ENCODE measurements around the gene TIMM50. TPM values are rescaled to one million over a fixed set of nuclear protein-coding genes. Genes with fewer than 3 reads are reported as not detected.

TIMM50 gene
- polyA plus RNA-seq, 1 donor from 2014 or later: 66.2 TPM

- TF ChIP-seq SMC3 (conservative IDR thresholded peaks at IDR 0.05; ENCODE audit: poor library complexity): no peak
- no peak for TF ChIP-seq REST (IDR thresholded peaks at IDR 0.05; ENCODE audit: borderline replicate concordance)
- no peak for TF ChIP-seq TAF1 (IDR thresholded peaks at IDR 0.05; ENCODE audit: low read depth)
- no peak for TF ChIP-seq POLR2AphosphoS5 (IDR thresholded peaks at IDR 0.05)
- TF ChIP-seq CTCF (IDR thresholded peaks at IDR 0.05; ENCODE audit: poor library complexity, severe bottlenecking): no peak
- TF ChIP-seq MXI1 (conservative IDR thresholded peaks at IDR 0.05; ENCODE audit: poor library complexity, severe bottlenecking): no peak
- TF ChIP-seq RAD21 (conservative IDR thresholded peaks at IDR 0.05): no peak
- TF ChIP-seq EZH2 (IDR thresholded peaks at IDR 0.05; ENCODE audit: borderline replicate concordance, insufficient read depth, low read length, poor library complexity, severe bottlenecking): no peak
- TF ChIP-seq EP300 (conservative IDR thresholded peaks at IDR 0.05; ENCODE audit: poor library complexity, severe bottlenecking): no peak
These were observed 18.4 kb downstream of the TIMM50 start, which contains the start of gene DLL3 for GRCh38 chr19:39498798-39499642. Gene DLL3, plus strand, starts transcription at chr19:39498947. Its CDS starts 28 bp downstream, at chr19:39498975.

GRCh38 chr19:39499932-39500331, 19.3 kb downstream of the TIMM50 start:
- H3K27ac ChIP-seq (ENCODE audit: low read length): no peak overlapping the region
- no peaks in the 10 kb centered on the region for H4K20me1 ChIP-seq (ENCODE audit: insufficient read depth)
- H3K79me2 ChIP-seq (replicated peaks; ENCODE audit: insufficient read depth, low read length): peaks cover 5% of the 10 kb centered on the region
- H3K27me3 ChIP-seq (ENCODE audit: insufficient read depth, low read depth, low read length): peaks cover 10% of the 10 kb centered on the region
- no peak overlapping the region for H2AFZ ChIP-seq (ENCODE audit: low read depth, low read length)
- no peaks in the 10 kb centered on the region for H3K9me2 ChIP-seq (ENCODE audit: insufficient read depth, low read length)
- no peak overlapping the region for H3K9ac ChIP-seq (ENCODE audit: low read length)
- no peak overlapping the region for H3K4me3 ChIP-seq (ENCODE audit: low read length)
- no peak for TF ChIP-seq EZH2 (IDR thresholded peaks at IDR 0.05; ENCODE audit: borderline replicate concordance, insufficient read depth, low read length, poor library complexity, severe bottlenecking)
- TF ChIP-seq EP300 (conservative IDR thresholded peaks at IDR 0.05; ENCODE audit: poor library complexity, severe bottlenecking): no peak
- TF ChIP-seq POLR2AphosphoS5 (IDR thresholded peaks at IDR 0.05): no peak
- TF ChIP-seq RAD21 (conservative IDR thresholded peaks at IDR 0.05): no peak
- no peak for TF ChIP-seq TAF1 (IDR thresholded peaks at IDR 0.05; ENCODE audit: low read depth)
- TF ChIP-seq MXI1 (conservative IDR thresholded peaks at IDR 0.05; ENCODE audit: poor library complexity, severe bottlenecking): no peak
- TF ChIP-seq REST (IDR thresholded peaks at IDR 0.05; ENCODE audit: borderline replicate concordance): no peak
- no peak for TF ChIP-seq CTCF (IDR thresholded peaks at IDR 0.05; ENCODE audit: poor library complexity, severe bottlenecking)
- TF ChIP-seq SMC3 (conservative IDR thresholded peaks at IDR 0.05; ENCODE audit: poor library complexity): no peak
- no peaks in the 10 kb centered on the region for H3K9me3 ChIP-seq (ENCODE audit: low read length)
- H3K4me2 ChIP-seq (ENCODE audit: low read length): no peak overlapping the region
- H3F3A ChIP-seq (ENCODE audit: insufficient read depth, low read length, poor library complexity, severe bottlenecking): no peaks in the 10 kb centered on the region
- no peaks in the 10 kb centered on the region for H3K36me3 ChIP-seq (ENCODE audit: insufficient read depth, low read length)

More at GRCh38 chr19:39498798-39499642, 18.4 kb downstream of the TIMM50 start, which contains the start of gene DLL3:
- Histone ChIP-seq H3K9me2 (ENCODE audit: insufficient read depth, low read length) (no peaks in the 10 kb centered on the region), H3K4me2 (ENCODE audit: low read length) (no peak within 1 kb of the TSS), H4K20me1 (ENCODE audit: insufficient read depth) (no peaks in the 10 kb centered on the region), H3K36me3 (ENCODE audit: insufficient read depth, low read length) (no peaks in the 10 kb centered on the region), H3K79me2 (replicated peaks; ENCODE audit: insufficient read depth, low read length) (peaks cover 5% of the 10 kb centered on the region), H2AFZ (ENCODE audit: low read depth, low read length) (peak within 1 kb of the TSS; percentile 46), H3K4me3 (ENCODE audit: low read length) (peak within 1 kb of the TSS; percentile 54), H3K9ac (ENCODE audit: low read length) (peak within 1 kb of the TSS; percentile 46), H3K27me3 (ENCODE audit: insufficient read depth, low read depth, low read length) (peaks cover 10% of the 10 kb centered on the region), H3K27ac (ENCODE audit: low read length) (peak within 1 kb of the TSS; percentile 40), H3F3A (ENCODE audit: insufficient read depth, low read length, poor library complexity, severe bottlenecking) (no peaks in the 10 kb centered on the region), H3K9me3 (ENCODE audit: low read length) (no peaks in the 10 kb centered on the region)

All from neural cell (in vitro differentiated cells).